Right lobe of liver (tissue), 6 donors: ENCODE data around the gene CHAF1A. TPM values are rescaled to one million over a fixed set of nuclear protein-coding genes. Genes with fewer than 3 reads are reported as not detected.

Source experiments
- ATAC-seq, 4 donors: fragments of 200-7000 bp; cut with Tn5 transposase; one replicate each; pipeline ENCODE4 v1.9.1; 2020; ENCODE audit warnings: mild to moderate bottlenecking in 4 of 4, moderate library complexity in 4 of 4
- DNase-seq, 3 donors: peaks; one replicate each; pipeline ENCODE4 v3.0.0-alpha.2; 2020
- H3K27ac ChIP-seq, 3 donors: fragments of 200-600 bp; one replicate each; pipeline ENCODE4 v1.8.0; 2022
- H3K27me3 ChIP-seq, 2 donors: fragments of 200-600 bp; one replicate each; pipeline ENCODE4 v1.8.0; 2022
- H3K36me3 ChIP-seq, 4 donors: fragments of 200-600 bp; sonication (generic) in 1 of 4; one replicate each; pipeline versions ENCODE4 v1.5.1 to v1.8.0; 2017 to 2022; ENCODE audit warnings: control low read depth in 1 of 4
- H3K4me1 ChIP-seq, 4 donors: fragments of 200-600 bp; sonication (generic) in 1 of 4; one replicate each; pipeline versions ENCODE4 v1.5.1 to v1.8.0; 2017 to 2022; ENCODE audit warnings: control low read depth in 1 of 4
- H3K4me3 ChIP-seq, 3 donors: fragments of 200-600 bp; one replicate each; pipeline ENCODE4 v1.8.0; 2022
- H3K9me3 ChIP-seq, 4 donors: fragments of 200-600 bp; sonication (generic) in 1 of 4; one replicate each; pipeline versions ENCODE4 v1.5.1 to v1.8.0; 2017 to 2022; ENCODE audit warnings: control low read depth in 1 of 4
- POLR2A ChIP-seq: fragments of 450-650 bp; IDR thresholded peaks from one replicate; pipeline ENCODE4 v1.6.1; 2017; ENCODE audit warnings: antibody characterized with exemption, mild to moderate bottlenecking
- WGBS: methylation state at CpG from one replicate; pipeline ENCODE4 v1.1.6; 2018; ENCODE audit warnings: low coverage, low lambda C conversion rate; ENCODE audit not compliant: insufficient coverage; ENCODE audit errors: missing lambda C conversion rate; 5-methylcytosine and 5-hydroxymethylcytosine counted together
- intact Hi-C, 2 donors: fragments of 100-400 bp; cut with DNase I; formaldehyde crosslinking; loops; one replicate each; pipeline versions ENCODE4 v1.11.2 to v1.14.1; 2022
- total RNA-seq, 6 experiments: library from RNA; depleted of rRNA in 2 of 6; stranded (reverse); fragments of >200 nt in 2 of 6; fragmentation: NEBNext Ultra II Directional in 3 of 6; extraction: Animal tissue kit (Norgen Biotek cat#: 25700) in 3 of 6; gene quantifications; one replicate each; pipeline versions ENCODE4 v1.1.0 to v1.2.4, GENCODE V29; 2016 to 2023
- TF ChIP-seq, protein P1 (sequence below), 4 donors: fragments of 200-600 bp in 3 of 4; fragments of 450-650 bp in 1 of 4; IDR thresholded peaks; one replicate each; pipeline versions ENCODE4 v1.5.1 to v1.8.0; 2016 to 2022; ENCODE audit warnings: antibody characterized with exemption in 4 of 4, mild to moderate bottlenecking in 2 of 4
- donor health status: DM: no; HTN: yes; CAD: no.
- donor health status: DM: no; HTN: no; CAD: no.
- donor health status: DM: no; HTN: no; CAD: no.
- donor health status: DM: no; HTN: yes; CAD: no.
- donor health status: DM: no; HTN: yes; CAD: no.

CHAF1A gene
- total RNA-seq, 6 experiments from 2014 or later: 3.1 to 9.2 (median 3.5) TPM

DNA sequence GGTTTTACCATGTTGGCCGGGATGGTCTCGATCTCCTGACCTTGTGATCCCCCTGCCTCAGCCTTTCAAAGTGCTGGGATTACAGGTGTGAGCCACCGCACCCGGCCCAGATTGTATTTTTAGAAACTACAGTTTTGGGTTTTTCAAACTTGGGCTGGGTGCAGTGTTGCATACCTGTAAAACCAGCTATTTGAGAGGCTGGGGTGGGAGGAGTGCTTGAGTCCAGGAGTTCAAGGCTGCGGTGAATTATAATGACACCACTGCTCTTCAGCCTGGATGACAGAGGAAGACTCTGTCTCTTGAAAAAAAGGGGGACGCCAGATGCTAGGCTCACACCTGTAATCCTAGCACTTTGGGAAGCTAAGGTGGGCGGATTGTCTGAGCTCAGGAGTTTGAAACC is 4.2 kb downstream of the CHAF1A start:
- H3K36me3 ChIP-seq: no peaks in the 10 kb centered on the region
- no peaks in the 10 kb centered on the region for H3K9me3 ChIP-seq
- peaks cover 0 to 8% (median 0%) of the 10 kb centered on the region in 4 donors for H3K4me1 ChIP-seq
- no peak overlapping the region for H3K27ac ChIP-seq
- no peak overlapping the region for H3K4me3 ChIP-seq
- DNase-seq: no peak
- H3K27me3 ChIP-seq: no peaks in the 10 kb centered on the region
- intact Hi-C loops: loop anchor here in 1 of 2 donors (10.0 kb wide), 1 partner anchor 48 kb away; the partner anchor contains the start of gene UBXN6
- no peak for ATAC-seq
- no peak for TF ChIP-seq POLR2A
- TF ChIP-seq, protein P1, sequence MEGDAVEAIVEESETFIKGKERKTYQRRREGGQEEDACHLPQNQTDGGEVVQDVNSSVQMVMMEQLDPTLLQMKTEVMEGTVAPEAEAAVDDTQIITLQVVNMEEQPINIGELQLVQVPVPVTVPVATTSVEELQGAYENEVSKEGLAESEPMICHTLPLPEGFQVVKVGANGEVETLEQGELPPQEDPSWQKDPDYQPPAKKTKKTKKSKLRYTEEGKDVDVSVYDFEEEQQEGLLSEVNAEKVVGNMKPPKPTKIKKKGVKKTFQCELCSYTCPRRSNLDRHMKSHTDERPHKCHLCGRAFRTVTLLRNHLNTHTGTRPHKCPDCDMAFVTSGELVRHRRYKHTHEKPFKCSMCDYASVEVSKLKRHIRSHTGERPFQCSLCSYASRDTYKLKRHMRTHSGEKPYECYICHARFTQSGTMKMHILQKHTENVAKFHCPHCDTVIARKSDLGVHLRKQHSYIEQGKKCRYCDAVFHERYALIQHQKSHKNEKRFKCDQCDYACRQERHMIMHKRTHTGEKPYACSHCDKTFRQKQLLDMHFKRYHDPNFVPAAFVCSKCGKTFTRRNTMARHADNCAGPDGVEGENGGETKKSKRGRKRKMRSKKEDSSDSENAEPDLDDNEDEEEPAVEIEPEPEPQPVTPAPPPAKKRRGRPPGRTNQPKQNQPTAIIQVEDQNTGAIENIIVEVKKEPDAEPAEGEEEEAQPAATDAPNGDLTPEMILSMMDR (IDR thresholded peaks at IDR 0.05): no peak
- WGBS: 80% methylated on average over 3 of the region's 7 CpGs

DNA sequence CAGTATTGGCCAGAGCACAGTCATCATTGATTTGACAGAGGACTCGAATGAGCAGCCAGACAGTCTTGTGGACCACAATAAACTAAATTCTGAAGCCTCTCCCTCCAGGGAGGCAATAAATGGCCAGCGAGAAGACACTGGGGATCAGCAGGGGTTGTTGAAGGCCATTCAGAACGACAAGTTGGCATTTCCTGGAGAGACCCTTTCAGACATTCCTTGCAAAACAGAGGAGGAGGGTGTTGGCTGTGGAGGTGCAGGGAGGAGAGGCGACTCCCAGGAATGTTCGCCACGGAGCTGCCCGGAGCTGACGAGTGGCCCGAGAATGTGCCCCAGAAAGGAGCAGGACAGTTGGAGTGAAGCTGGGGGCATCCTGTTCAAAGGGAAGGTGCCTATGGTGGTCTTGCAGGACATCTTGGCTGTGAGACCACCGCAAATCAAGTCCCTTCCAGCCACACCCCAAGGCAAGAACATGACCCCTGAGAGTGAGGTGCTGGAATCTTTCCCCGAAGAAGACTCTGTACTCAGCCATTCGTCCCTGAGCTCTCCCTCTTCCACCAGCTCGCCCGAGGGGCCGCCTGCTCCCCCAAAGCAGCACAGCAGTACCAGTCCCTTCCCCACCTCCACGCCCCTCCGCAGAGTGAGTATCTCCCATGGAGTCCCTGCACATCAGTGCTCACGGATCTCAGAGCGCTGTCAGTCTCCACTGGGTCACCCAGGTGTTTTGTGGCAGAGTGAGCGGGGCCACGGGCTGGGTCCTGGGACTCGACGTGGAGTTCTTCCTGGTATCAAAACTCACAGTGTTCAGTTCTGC is 6.9 kb downstream of the CHAF1A start:
- ATAC-seq (no peak), DNase-seq (no peak)
- intact Hi-C loops: loop anchor here in 1 of 2 donors (10.0 kb wide), 1 partner anchor 45 kb away; the partner anchor contains the start of gene UBXN6
- Histone ChIP-seq H3K36me3 (no peaks in the 10 kb centered on the region), H3K4me1 (no peaks in the 10 kb centered on the region), H3K27me3 (no peaks in the 10 kb centered on the region), H3K27ac (no peak overlapping the region), H3K9me3 (no peaks in the 10 kb centered on the region), H3K4me3 (no peak overlapping the region)
- TF ChIP-seq POLR2A: no peak
- 90% methylated on average over 2 of the region's 23 CpGs for WGBS

DNA sequence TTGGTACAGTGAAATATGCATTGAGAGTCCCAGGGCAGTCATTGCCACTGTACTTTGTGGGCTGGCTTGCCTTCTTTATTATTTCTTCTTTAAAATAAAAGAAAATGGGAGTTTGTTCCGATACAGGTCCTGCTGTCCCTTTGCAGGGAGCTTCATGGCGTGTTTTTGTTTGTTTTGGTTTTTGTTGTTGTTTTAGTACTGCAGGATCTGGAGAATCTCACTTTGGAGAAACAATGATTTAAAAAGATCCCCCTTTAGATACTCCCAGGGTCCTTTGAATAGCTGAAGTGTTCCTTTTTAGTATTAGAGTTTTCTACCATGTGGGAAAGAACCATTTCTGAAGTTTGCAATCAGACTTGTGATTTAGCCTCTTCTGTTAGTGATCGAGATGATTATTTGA is 11.1 kb downstream of the CHAF1A start:
- no peaks in the 10 kb centered on the region for H3K27me3 ChIP-seq
- no peak overlapping the region for H3K27ac ChIP-seq
- TF ChIP-seq, protein P1 (IDR thresholded peaks at IDR 0.05): no peak
- no peak for TF ChIP-seq POLR2A
- H3K4me1 ChIP-seq: no peaks in the 10 kb centered on the region
- intact Hi-C loops: no loop called here
- no peaks in the 10 kb centered on the region for H3K9me3 ChIP-seq
- WGBS: 93% methylated on average over 3 of the region's 3 CpGs
- DNase-seq (no peak), ATAC-seq (no peak)
- no peak overlapping the region for H3K4me3 ChIP-seq
- H3K36me3 ChIP-seq: no peaks in the 10 kb centered on the region

DNA sequence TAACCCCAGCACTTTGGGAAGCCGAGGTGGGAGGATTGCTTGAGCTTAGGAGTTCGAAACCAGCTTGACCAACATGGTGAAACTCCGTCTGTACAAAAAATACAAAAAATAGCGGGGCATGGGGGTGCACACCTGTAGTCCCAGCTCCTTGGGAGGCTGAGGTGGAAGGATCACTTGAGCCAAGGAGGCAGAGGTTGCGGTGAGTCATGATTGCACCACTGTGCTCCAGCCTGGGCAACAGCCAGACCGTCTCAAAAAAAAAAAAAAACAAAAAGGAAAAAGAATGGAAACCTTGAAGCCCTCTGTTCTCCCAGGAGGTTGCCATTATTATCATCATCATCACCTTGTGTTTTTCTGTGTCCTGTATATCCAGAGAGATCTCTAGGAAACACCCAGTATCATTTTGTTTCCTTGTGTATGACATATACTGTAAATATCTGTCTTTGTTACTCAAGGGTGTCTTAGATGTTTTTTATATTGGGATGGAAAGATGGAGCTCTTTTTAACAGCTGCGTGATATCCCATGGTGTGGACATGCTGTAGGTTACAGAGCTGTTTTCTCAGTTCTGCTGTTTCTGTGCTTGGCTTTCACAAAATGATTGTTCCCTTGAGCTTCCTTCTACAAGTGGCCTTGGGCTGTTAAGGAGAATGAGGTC is 11.8 kb downstream of the CHAF1A start:
- TF ChIP-seq, protein P1 (IDR thresholded peaks at IDR 0.05): no peak
- TF ChIP-seq POLR2A: no peak
- DNase-seq (no peak), ATAC-seq (peak in 1 of 4 donors; percentile 36)
- Histone ChIP-seq H3K4me1 (no peaks in the 10 kb centered on the region), H3K27me3 (no peaks in the 10 kb centered on the region), H3K36me3 (no peaks in the 10 kb centered on the region), H3K27ac (no peak overlapping the region), H3K4me3 (no peak overlapping the region), H3K9me3 (no peaks in the 10 kb centered on the region)
- WGBS: 80% methylated on average over 7 of the region's 7 CpGs
- intact Hi-C loops: no loop called here

DNA sequence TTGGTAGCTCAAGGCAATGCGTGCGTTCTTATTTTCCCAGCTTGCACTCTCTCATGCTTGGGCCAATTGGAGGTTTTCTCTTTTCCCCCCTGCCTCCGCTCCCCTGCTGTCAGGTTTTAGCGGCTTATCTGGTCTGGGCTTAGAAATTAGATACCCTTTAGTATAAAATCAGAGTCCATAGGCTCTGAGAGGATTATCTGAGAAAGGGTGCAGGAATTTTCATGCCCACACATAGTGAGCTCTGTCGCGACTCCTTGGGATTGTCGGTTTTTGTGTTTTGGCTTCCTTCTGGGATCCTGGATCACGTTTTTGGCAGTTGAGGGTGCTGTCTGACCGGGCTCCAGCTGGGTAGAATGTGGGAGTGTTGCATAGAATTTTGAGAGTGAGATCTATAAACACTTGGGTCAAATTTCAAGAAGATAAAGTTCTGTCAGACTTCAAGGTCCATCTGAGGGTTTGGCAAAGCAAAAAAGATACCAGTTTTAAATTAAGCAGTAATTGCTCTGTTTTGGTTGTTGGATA is 12.4 kb downstream of the CHAF1A start:
- no peak overlapping the region for H3K27ac ChIP-seq
- no peaks in the 10 kb centered on the region for H3K4me1 ChIP-seq
- no peaks in the 10 kb centered on the region for H3K36me3 ChIP-seq
- H3K27me3 ChIP-seq: no peaks in the 10 kb centered on the region
- intact Hi-C loops: no loop called here
- H3K4me3 ChIP-seq: no peak overlapping the region
- peak in 3 of 4 donors; percentile 17 to 49 (median 24) for ATAC-seq
- 60% methylated on average over 9 of the region's 9 CpGs for WGBS
- no peaks in the 10 kb centered on the region for H3K9me3 ChIP-seq
- no peak for DNase-seq
- TF ChIP-seq POLR2A: no peak
- TF ChIP-seq, protein P1 (IDR thresholded peaks at IDR 0.05): peak in 2 of 4 donors; percentile 7 to 15
